ENCODE data around the gene CACNA1A.
"Not testable (repeated sequence)": the region's sequence is repeated elsewhere in the genome, so short reads cannot be mapped to it uniquely, and the experiment has no call there.

The CACNA1A gene

DNA sequence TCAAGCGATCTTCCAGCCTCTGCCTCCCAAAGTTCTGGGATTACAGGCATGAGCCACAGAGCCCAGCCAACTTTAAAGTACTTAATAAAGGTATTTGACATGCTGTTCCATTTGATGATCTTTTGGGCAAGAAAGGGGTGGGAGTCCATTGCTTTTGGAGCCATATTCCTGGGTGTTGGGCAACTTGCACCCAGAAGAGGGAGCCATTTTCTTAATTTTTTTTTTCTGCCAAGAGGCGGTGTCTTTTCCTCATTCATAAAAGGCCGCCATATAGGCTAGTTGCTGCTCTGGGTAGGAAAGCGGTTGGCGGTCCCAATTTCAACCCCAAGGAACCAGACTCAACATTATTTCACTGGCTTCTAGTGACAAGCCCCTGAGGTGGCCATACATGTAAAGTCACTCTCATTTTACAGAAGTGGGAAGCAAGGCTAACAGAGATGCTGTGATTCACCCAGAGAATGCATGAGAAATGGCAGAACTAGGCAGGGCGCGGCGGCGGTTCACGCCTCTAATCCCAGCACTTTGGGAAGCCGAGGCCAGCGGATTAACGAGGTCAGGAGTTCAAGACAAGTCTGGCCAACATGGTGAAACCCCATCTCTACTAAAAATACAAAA is 139.6 kb downstream of the CACNA1A start:
- DNase-seq (ENCODE audit: low read depth, low spot score) = peak; percentile 44

GRCh38 chr19:13363954-13364353 is 142.3 kb downstream of the CACNA1A start:
- no peak for DNase-seq (ENCODE audit: low read depth, low spot score)

DNA sequence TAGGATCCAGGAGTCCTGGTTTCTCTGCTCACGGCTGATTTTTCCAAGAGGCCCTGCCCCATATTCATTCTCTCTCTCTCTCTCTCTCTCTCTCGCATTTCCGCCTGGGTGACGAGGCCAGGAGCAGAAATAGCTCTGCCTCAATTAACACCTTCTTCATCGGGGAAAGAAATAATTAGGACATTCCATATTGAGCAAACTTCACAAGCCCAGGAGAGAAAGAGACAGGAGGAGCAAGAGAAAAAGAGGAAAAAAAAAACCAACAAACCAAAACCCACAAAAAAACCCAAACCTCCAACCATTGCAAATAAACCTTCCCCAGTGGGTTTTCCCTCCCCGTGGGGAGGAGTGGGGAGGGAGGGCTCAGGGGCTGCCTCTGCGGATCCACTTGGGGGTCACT is 143.0 kb downstream of the CACNA1A start:
- DNase-seq (ENCODE audit: low read depth, low spot score) = no peak

GRCh38 chr19:13362668-13363067 is 143.6 kb downstream of the CACNA1A start:
- DNase-seq (ENCODE audit: low read depth, low spot score) = no peak

- DNase-seq (ENCODE audit: low read depth, low spot score) = not testable (repeated sequence)
Observed at GRCh38 chr19:13361726-13362125, 144.6 kb downstream of the CACNA1A start.

DNA sequence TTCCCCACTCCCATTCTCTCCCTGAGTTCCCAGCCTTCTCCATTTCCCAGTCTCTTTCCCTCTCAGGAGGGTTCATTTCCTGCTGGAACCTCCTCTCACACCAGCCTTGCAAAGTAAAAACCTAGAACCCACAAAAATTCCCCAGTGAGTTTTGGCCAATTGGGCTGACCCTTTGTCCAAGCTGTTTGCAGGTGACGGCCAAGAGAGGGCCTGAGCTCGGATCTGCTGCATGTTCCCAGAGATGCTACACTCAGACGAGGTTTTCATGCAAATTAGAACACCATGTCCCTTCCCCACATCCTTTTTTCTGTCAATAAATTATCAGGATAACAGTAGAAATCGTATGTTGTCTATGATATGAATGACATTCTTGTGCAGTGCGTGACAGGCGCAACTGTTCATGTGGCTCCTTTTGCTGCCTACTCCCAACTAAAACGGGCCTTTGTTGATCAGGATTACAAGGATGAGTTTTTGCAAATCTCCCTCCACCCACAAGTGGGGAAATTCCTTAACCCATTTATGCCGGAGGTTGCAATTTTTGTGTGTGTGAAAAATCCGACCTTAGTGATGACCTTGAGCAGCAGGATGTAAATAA is 149.5 kb downstream of the CACNA1A start:
- DNase-seq (ENCODE audit: low read depth, low spot score) = no peak

DNA sequence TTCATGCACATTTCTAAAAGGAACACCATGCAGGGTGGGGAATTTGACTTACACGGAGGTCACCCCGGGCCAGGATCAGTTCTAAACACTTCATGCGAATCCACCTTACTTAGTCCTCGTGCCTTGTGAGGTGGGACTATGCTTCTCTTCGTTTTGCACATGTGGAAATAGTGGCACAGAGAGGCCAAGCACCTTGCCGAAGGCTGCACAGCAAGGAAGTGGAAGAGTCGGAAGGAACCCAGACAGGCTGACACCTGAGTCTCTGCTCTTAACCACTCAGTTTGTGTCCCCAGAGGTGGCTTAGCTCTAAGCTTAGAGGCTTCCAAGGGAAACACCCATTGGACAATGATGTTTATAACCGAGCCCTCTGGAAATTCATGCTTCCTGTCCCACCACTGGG is 150.1 kb downstream of the CACNA1A start:
- no peak for DNase-seq (ENCODE audit: low read depth, low spot score)

- DNase-seq (ENCODE audit: low read depth, low spot score) = no peak
Observed at GRCh38 chr19:13355356-13355755, 150.9 kb downstream of the CACNA1A start.

GRCh38 chr19:13353625-13354024 is 152.7 kb downstream of the CACNA1A start:
- DNase-seq (ENCODE audit: low read depth, low spot score) = no peak

DNA sequence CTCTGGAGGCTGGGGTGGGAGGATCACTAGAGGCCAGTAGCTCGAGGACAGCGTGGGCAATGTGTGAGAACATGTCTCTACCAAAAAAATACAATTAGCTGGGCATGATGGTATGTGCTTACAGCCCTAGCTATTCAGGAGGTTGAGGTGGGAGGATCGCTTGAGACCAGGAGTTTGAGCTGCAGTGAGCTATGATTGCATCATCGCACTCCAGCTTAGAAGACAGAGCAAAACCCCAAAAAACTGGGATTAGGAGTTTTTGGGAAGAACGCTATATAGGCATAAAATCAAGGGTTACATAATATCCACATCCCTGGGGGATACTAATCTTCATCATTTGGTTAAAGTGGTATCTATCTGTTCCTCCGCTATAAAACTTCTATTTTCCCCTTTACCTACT is 155.5 kb downstream of the CACNA1A start:
- DNase-seq (ENCODE audit: low read depth, low spot score) = no peak

- DNase-seq (ENCODE audit: low read depth, low spot score) = no peak
Observed at GRCh38 chr19:13350072-13350471, 156.2 kb downstream of the CACNA1A start.

DNA sequence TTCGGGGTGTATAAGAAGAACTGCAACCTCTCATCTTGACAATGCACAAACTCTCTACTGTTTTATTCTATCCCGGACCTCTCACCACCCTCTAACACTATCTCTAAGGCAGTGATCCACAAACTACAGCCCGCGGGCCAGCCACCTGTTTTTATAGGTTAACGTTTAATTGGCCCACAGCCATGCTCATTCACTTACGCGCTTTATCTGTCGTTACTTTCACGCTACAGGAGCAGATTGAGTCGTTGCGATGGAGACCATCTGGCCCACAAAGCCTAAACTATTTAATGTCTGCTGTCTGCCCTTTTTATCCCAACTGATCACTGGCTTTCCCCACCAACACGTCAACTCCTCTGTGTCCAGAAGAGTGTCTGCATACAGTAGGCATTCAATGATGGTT is 158.9 kb downstream of the CACNA1A start:
- DNase-seq (ENCODE audit: low read depth, low spot score) = no peak

DNA sequence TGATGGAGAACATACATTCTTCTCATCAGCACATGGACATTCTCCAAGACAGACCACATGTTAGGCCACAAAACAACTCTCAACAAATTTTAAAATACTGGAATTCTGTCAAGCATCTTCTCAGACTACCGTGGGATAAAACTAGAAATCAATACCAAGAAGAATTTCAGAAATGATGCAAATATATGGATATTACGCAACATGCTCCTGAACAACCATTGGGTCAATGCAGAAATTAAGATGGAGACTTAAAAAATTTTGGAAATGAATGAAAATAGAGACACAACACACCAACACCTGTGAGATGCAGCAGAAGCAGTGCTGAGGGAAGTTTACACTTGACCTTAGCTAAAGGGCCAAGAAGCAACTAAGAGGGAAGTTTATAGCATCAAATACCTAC is 162.8 kb downstream of the CACNA1A start:
- no peak for DNase-seq (ENCODE audit: low read depth, low spot score)

GRCh38 chr19:13342672-13343071 is 163.6 kb downstream of the CACNA1A start:
- no peak for DNase-seq (ENCODE audit: low read depth, low spot score)

- no peak for DNase-seq (ENCODE audit: low read depth, low spot score)
Observed at GRCh38 chr19:13339869-13340268, 166.4 kb downstream of the CACNA1A start.

GRCh38 chr19:13337181-13337580 is 169.1 kb downstream of the CACNA1A start:
- DNase-seq (ENCODE audit: low read depth, low spot score) = no peak

DNA sequence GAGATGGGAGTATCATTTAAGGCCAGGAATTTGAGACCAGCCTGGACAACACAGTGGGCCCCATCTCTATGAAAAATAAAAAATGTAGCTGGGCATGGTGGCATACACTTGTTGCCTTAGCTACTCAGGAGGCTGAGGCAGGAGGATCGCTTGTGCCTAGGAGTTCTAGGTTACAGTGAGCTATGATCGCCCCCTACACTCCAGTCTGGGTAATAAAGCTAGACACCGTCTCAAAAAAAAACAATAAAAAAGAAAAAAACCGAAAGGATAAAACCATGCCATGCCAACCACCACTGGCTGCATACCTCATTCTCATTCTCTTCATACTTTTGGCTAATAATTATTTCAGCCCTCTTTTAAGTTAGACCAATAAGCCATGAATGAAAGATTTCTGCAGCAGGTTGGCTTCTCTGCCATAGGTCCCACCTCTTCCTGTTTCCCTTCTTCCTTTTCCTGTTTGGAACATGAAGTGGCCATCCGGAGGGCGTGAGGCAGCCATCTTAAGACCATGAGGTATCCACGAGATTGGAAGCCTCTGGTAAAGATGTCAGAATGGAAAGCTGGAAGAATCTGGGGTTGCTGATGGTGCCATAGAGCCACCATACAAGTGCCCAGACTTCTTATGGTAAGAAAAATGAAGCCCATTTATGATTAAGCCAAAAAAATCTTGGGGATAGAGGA is 171.3 kb downstream of the CACNA1A start:
- DNase-seq (ENCODE audit: low read depth, low spot score) = no peak

GRCh38 chr19:13330285-13330684 is 176.0 kb downstream of the CACNA1A start:
- DNase-seq (ENCODE audit: low read depth, low spot score) = no peak

- DNase-seq (ENCODE audit: low read depth, low spot score) = peak; percentile 12
Observed at GRCh38 chr19:13329766-13330165, 176.5 kb downstream of the CACNA1A start.

GRCh38 chr19:13328241-13328640 is 178.0 kb downstream of the CACNA1A start:
- no peak for DNase-seq (ENCODE audit: low read depth, low spot score)

DNA sequence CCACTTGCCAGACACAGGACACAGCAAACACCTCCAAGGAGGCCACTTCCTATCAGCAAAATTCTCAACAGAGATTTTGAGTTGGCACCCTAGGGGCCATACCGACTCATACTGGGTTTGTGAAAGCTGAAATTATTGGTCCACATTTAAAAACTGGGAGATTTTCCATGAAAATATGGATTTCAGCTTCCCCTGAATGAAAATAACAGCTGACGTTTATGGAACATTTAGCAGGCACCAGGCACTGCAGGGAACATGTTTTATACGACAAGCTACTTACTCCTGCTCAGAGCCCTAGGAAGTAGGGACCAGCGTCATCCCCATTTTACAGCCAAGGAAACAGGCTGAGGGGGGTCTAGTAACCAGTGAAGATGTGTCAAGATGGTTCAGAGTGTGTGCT is 186.8 kb downstream of the CACNA1A start:
- DNase-seq (ENCODE audit: low read depth, low spot score) = no peak

- no peak for DNase-seq (ENCODE audit: low read depth, low spot score)
Observed at GRCh38 chr19:13318190-13318589, 188.1 kb downstream of the CACNA1A start.

- no peak for DNase-seq (ENCODE audit: low read depth, low spot score)
Observed at GRCh38 chr19:13315495-13315894, 190.8 kb downstream of the CACNA1A start.
